SK-N-SH (cell line): ENCODE results near the gene BRME1.

ENCODE experiments used
- CHD2 ChIP-seq: fragments of 150-350 bp; IDR thresholded peaks from 2 replicates; pipeline ENCODE4 v1.6.1; 2018; ENCODE audit warnings: low read length; ENCODE audit not compliant: partially characterized antibody
- EZH2phosphoT487 ChIP-seq: fragments of 200-600 bp; sonication (generic); IDR thresholded peaks from 2 replicates; pipeline ENCODE4 v1.6.1; 2017; ENCODE audit warnings: low read depth, mixed run types, mild to moderate bottlenecking, antibody characterized with exemption, moderate library complexity, borderline replicate concordance
- GABPA ChIP-seq: IDR thresholded peaks from 2 replicates; pipeline ENCODE4 v1.4.0; 2012; ENCODE audit warnings: low read depth, mild to moderate bottlenecking
- POLR2AphosphoS5 ChIP-seq: IDR thresholded peaks from 2 replicates; pipeline ENCODE4 v1.6.1; 2012; ENCODE audit warnings: low read depth, low read length
- RFX5 ChIP-seq: IDR thresholded peaks from 2 replicates; pipeline ENCODE4 v1.6.1; 2012; ENCODE audit warnings: mild to moderate bottlenecking, improper control_type of control experiment, low read length
- SMC3 ChIP-seq: IDR thresholded peaks from 2 replicates; pipeline ENCODE4 v1.6.1; 2012; ENCODE audit warnings: low read depth, low read length, improper control_type of control experiment
- TCF12 ChIP-seq: IDR thresholded peaks from 2 replicates; pipeline ENCODE4 v1.4.0; 2012
- TEAD4 ChIP-seq: IDR thresholded peaks from 2 replicates; pipeline ENCODE4 v1.4.0; 2012; ENCODE audit warnings: mild to moderate bottlenecking, borderline replicate concordance; ENCODE audit not compliant: insufficient read depth
- YY1 ChIP-seq: IDR thresholded peaks from 2 replicates; pipeline ENCODE4 v1.4.0; 2012; ENCODE audit warnings: low read depth, mild to moderate bottlenecking
- TF ChIP-seq, protein P1 (sequence below): fragments of 200-600 bp; sonication (generic); IDR thresholded peaks from 2 replicates; pipeline ENCODE4 v1.6.1; 2017; ENCODE audit warnings: antibody characterized with exemption, mild to moderate bottlenecking, moderate library complexity
- TF ChIP-seq, protein P2 (sequence below): IDR thresholded peaks from 2 replicates; pipeline ENCODE4 v1.6.1; 2012; ENCODE audit warnings: mild to moderate bottlenecking, low read depth, low read length, moderate library complexity
- TF ChIP-seq, protein P3 (sequence below): fragments of 150-350 bp; IDR thresholded peaks from 2 replicates; pipeline ENCODE4 v1.6.1; 2017; ENCODE audit warnings: antibody characterized with exemption, low read length, low read depth, borderline replicate concordance

DNA sequence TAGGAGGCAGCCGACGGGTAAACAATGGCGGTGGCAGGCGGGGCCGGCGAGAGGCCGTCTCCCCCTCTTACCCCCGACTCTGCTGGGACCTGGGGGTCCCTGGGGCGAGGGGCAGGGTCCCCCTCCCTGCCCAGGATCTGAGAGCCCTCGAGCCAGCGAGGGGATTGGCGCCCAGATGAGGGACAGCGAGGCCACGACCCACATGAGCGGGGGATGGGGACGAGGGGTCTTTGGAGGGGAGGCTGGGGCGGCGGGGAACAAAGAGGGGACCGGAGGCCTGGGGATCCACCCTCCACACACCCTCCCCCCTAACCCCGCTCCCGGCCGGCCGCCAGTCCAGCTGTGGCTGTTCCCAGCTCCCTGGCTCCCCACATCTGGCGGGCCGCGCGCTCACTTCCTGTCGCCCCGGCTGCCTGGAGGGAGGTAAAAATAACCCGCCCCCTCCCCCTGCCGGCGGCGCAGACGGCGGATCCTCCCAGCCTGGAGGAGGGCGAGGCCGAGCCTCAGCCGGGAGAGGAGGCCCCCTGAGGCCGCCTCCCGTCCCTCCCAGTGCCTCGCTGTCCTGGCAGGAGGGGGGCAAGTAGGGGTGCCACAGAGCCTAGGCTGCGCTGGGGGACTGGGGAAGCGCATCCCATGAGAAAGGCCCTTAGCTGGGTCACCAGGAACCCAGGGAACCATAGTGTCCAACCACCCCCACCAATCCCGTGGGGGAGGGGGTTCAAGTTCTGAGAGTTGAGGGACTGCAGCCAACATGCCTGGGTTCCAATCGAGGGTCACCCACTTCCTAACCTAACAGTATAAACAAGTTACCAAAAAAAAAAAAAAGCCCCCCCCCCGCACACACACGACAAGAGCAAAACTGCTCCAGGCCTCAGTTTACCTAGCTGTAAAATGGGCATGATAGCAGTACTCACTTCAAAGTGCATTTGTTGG is 58.2 kb downstream of the BRME1 start:
- TF ChIP-seq SMC3 (no peak), TCF12 (peak; percentile 82), RFX5 (no peak), EZH2phosphoT487 (no peak), YY1 (peak; percentile 65), POLR2AphosphoS5 (peak; percentile 44; the same call in 1 of the 2 replicates), TEAD4 (no peak), CHD2 (no peak), GABPA (peak; percentile 48)
- TF ChIP-seq, protein P1, sequence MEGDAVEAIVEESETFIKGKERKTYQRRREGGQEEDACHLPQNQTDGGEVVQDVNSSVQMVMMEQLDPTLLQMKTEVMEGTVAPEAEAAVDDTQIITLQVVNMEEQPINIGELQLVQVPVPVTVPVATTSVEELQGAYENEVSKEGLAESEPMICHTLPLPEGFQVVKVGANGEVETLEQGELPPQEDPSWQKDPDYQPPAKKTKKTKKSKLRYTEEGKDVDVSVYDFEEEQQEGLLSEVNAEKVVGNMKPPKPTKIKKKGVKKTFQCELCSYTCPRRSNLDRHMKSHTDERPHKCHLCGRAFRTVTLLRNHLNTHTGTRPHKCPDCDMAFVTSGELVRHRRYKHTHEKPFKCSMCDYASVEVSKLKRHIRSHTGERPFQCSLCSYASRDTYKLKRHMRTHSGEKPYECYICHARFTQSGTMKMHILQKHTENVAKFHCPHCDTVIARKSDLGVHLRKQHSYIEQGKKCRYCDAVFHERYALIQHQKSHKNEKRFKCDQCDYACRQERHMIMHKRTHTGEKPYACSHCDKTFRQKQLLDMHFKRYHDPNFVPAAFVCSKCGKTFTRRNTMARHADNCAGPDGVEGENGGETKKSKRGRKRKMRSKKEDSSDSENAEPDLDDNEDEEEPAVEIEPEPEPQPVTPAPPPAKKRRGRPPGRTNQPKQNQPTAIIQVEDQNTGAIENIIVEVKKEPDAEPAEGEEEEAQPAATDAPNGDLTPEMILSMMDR: peak; percentile 20; the same call in 1 of the 2 replicates
- TF ChIP-seq, protein P2, sequence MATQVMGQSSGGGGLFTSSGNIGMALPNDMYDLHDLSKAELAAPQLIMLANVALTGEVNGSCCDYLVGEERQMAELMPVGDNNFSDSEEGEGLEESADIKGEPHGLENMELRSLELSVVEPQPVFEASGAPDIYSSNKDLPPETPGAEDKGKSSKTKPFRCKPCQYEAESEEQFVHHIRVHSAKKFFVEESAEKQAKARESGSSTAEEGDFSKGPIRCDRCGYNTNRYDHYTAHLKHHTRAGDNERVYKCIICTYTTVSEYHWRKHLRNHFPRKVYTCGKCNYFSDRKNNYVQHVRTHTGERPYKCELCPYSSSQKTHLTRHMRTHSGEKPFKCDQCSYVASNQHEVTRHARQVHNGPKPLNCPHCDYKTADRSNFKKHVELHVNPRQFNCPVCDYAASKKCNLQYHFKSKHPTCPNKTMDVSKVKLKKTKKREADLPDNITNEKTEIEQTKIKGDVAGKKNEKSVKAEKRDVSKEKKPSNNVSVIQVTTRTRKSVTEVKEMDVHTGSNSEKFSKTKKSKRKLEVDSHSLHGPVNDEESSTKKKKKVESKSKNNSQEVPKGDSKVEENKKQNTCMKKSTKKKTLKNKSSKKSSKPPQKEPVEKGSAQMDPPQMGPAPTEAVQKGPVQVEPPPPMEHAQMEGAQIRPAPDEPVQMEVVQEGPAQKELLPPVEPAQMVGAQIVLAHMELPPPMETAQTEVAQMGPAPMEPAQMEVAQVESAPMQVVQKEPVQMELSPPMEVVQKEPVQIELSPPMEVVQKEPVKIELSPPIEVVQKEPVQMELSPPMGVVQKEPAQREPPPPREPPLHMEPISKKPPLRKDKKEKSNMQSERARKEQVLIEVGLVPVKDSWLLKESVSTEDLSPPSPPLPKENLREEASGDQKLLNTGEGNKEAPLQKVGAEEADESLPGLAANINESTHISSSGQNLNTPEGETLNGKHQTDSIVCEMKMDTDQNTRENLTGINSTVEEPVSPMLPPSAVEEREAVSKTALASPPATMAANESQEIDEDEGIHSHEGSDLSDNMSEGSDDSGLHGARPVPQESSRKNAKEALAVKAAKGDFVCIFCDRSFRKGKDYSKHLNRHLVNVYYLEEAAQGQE: peak; percentile 51; the same call in 1 of the 2 replicates
- TF ChIP-seq, protein P3, sequence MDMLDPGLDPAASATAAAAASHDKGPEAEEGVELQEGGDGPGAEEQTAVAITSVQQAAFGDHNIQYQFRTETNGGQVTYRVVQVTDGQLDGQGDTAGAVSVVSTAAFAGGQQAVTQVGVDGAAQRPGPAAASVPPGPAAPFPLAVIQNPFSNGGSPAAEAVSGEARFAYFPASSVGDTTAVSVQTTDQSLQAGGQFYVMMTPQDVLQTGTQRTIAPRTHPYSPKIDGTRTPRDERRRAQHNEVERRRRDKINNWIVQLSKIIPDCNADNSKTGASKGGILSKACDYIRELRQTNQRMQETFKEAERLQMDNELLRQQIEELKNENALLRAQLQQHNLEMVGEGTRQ: no peak
